Stimulated activated CD4-positive, alpha-beta T cell treated with anti-CD3 and anti-CD28 coated beads, TNF-alpha, amount 100 ng/mL, for 1 hour (primary cell): Measurements from ENCODE around the gene B3GALT6.

Experiments
- DNase-seq, 3 donors: peaks; one replicate each; pipeline ENCODE4 v3.0.0-alpha.2; 2020; ENCODE audit warnings: low read depth in 3 of 3, low spot score in 1 of 3

B3GALT6 gene

GRCh38 chr1:1215881-1216605 lies 16.0 kb upstream of the B3GALT6 start:
- DNase-seq = no peak

- DNase-seq = no peak
These were observed 15.0 kb upstream of the B3GALT6 start for GRCh38 chr1:1216770-1217620.

GRCh38 chr1:1217621-1218523 lies 14.2 kb upstream of the B3GALT6 start:
- DNase-seq = no peak

- DNase-seq = no peak
These were observed 13.4 kb upstream of the B3GALT6 start for GRCh38 chr1:1218524-1219200.

- DNase-seq = no peak
These were observed 12.7 kb upstream of the B3GALT6 start for GRCh38 chr1:1219341-1219740.

- DNase-seq = no peak
These were observed 11.8 kb upstream of the B3GALT6 start for GRCh38 chr1:1220197-1220596.

- DNase-seq = no peak
These were observed 10.0 kb upstream of the B3GALT6 start for GRCh38 chr1:1221887-1222574.

- DNase-seq = no peak
These were observed 9.3 kb upstream of the B3GALT6 start for GRCh38 chr1:1222575-1223225.

GRCh38 chr1:1223321-1223720 lies 8.7 kb upstream of the B3GALT6 start:
- no peak for DNase-seq

- DNase-seq = no peak
These were observed 8.1 kb upstream of the B3GALT6 start for GRCh38 chr1:1223891-1224290.

- no peak for DNase-seq
These were observed 6.7 kb upstream of the B3GALT6 start for GRCh38 chr1:1225238-1225845.

GRCh38 chr1:1225913-1226312 lies 6.1 kb upstream of the B3GALT6 start:
- DNase-seq = no peak

GRCh38 chr1:1226566-1227362 lies 5.3 kb upstream of the B3GALT6 start:
- no peak for DNase-seq

- no peak for DNase-seq
These were observed 4.7 kb upstream of the B3GALT6 start for GRCh38 chr1:1227386-1227785.

GRCh38 chr1:1228187-1228586 lies 3.9 kb upstream of the B3GALT6 start:
- no peak for DNase-seq

GRCh38 chr1:1228596-1229321 lies 3.3 kb upstream of the B3GALT6 start:
- DNase-seq = no peak

- DNase-seq = no peak
These were observed 2.3 kb upstream of the B3GALT6 start for GRCh38 chr1:1229770-1230169.
